Stimulated activated CD4-positive, alpha-beta T cell treated with anti-CD3 and anti-CD28 coated beads, Interleukin-15, amount 100 ng/mL, for 24 hours (primary cell): ENCODE results near the gene HSD11B1L.
A peak's percentile ranks its signal among the peaks of the same experiment; 100 is the strongest.
"Not testable (repeated sequence)": the region's sequence is repeated elsewhere in the genome, so short reads cannot be mapped to it uniquely, and the experiment has no call there.

Experiments
- DNase-seq: peaks from one replicate; pipeline ENCODE4 v3.0.0-alpha.2; 2020

The HSD11B1L gene

GRCh38 chr19:5688262-5688881 lies 7.5 kb downstream of the HSD11B1L start:
- DNase-seq = not testable (repeated sequence)

GRCh38 chr19:5690125-5690954 lies 9.5 kb downstream of the HSD11B1L start, which contains the start of gene RPL36:
TSS of gene RPL36 (plus strand) at chr19:5690295. CDS start at chr19:5690508, 213 bp downstream.
- DNase-seq = peak; percentile 98

GRCh38 chr19:5690955-5691821 lies 10.4 kb downstream of the HSD11B1L start:
- peak; percentile 83 for DNase-seq

- peak; percentile 54 for DNase-seq
These were observed 11.2 kb downstream of the HSD11B1L start for GRCh38 chr19:5691822-5692722.

GRCh38 chr19:5692723-5693194 lies 11.9 kb downstream of the HSD11B1L start:
- peak; percentile 39 for DNase-seq

- peak; percentile 57 for DNase-seq
These were observed 12.7 kb downstream of the HSD11B1L start for GRCh38 chr19:5693195-5694166.

- peak; percentile 45 for DNase-seq
These were observed 13.5 kb downstream of the HSD11B1L start for GRCh38 chr19:5694167-5694955.

- DNase-seq = peak; percentile 28
These were observed 14.3 kb downstream of the HSD11B1L start for GRCh38 chr19:5694956-5695648.

GRCh38 chr19:5695649-5696195 lies 14.9 kb downstream of the HSD11B1L start:
- DNase-seq = peak; percentile 26

GRCh38 chr19:5696196-5697021 lies 15.6 kb downstream of the HSD11B1L start:
- DNase-seq = peak; percentile 27

GRCh38 chr19:5697022-5697889 lies 16.4 kb downstream of the HSD11B1L start:
- DNase-seq = no peak

- no peak for DNase-seq
These were observed 17.2 kb downstream of the HSD11B1L start for GRCh38 chr19:5697890-5698634.

GRCh38 chr19:5698635-5699422 lies 18.0 kb downstream of the HSD11B1L start:
- DNase-seq = no peak

- DNase-seq = no peak
These were observed 19.7 kb downstream of the HSD11B1L start for GRCh38 chr19:5700455-5701092.

- DNase-seq = not testable (repeated sequence)
These were observed 21.2 kb downstream of the HSD11B1L start for GRCh38 chr19:5702053-5702410.
